AG04450 (cell line): Measurements from ENCODE around the gene GLUL. TPM values are rescaled to one million over a fixed set of nuclear protein-coding genes. Genes with fewer than 3 reads are reported as not detected.

Experiments
- CTCF ChIA-PET: fragments of 300-600, 350-600 bp; formaldehyde crosslinking; extraction: SDS; loops from one replicate; lab custom pipeline; 2022; ENCODE audit warnings: antibody characterized with exemption, inconsistent platforms; lab: Charles Lee
- POLR2A ChIA-PET: fragments of 350-600 bp; formaldehyde crosslinking; extraction: SDS; loops from one replicate; lab custom pipeline; 2021; ENCODE audit warnings: antibody characterized with exemption, inconsistent platforms; lab: Yijun Ruan, JAX
- DNase-seq: peaks from one replicate; pipeline ENCODE4 v3.0.0-alpha.2; 2011; ENCODE audit warnings: low read depth, low spot score
- H3K27ac ChIP-seq: one replicate; pipeline ENCODE4 v1.5.1; 2012; ENCODE audit warnings: low read depth, low read length, control low read depth
- H3K27me3 ChIP-seq: one replicate; pipeline ENCODE4 v1.6.0; 2012; ENCODE audit warnings: low read length; ENCODE audit not compliant: control insufficient read depth, insufficient read depth
- H3K4me3 ChIP-seq: 2 replicates; pipeline ENCODE4 v1.5.1; 2011; ENCODE audit warnings: mild to moderate bottlenecking, low read depth, low read length, control low read depth
- H3K9me3 ChIP-seq: 2 replicates; pipeline ENCODE4 v1.5.1; 2012; ENCODE audit warnings: low read length; ENCODE audit not compliant: control insufficient read depth, insufficient read depth
- CTCF ChIP-seq: IDR thresholded peaks from 2 replicates; pipeline ENCODE4 v1.5.1; 2011; ENCODE audit warnings: low read depth, low read length, control low read depth, inconsistent platforms
- polyA plus RNA-seq: library from polyadenylated mRNA; depleted of rRNA; stranded (reverse); fragments of >200 nt; gene quantifications from 2 replicates; pipeline ENCODE4 v1.2.3, GENCODE V29; 2011

Gene GLUL
- polyA plus RNA-seq, 1 experiment, result 151 TPM

- TF ChIP-seq CTCF, result no peak
- H3K27ac ChIP-seq, result no peak overlapping the region
- H3K9me3 ChIP-seq, result no peaks in the 10 kb centered on the region
- H3K4me3 ChIP-seq, result no peak overlapping the region
- CTCF ChIA-PET, result no interaction called here
- no peaks in the 10 kb centered on the region for H3K27me3 ChIP-seq
- POLR2A ChIA-PET, result no interaction called here
- no peak for DNase-seq
Observed at GRCh38 chr1:182350839-182351238, 40.8 kb downstream of the GLUL start.

GRCh38 chr1:182348961-182349747 is 42.4 kb downstream of the GLUL start:
- no peak for DNase-seq
- Histone ChIP-seq H3K9me3 (no peaks in the 10 kb centered on the region), H3K4me3 (no peak overlapping the region), H3K27me3 (no peaks in the 10 kb centered on the region), H3K27ac (no peak overlapping the region)
- CTCF ChIA-PET, result no interaction called here
- POLR2A ChIA-PET, result no interaction called here
- TF ChIP-seq CTCF, result no peak

GRCh38 chr1:182347019-182347418 is 44.6 kb downstream of the GLUL start:
- TF ChIP-seq CTCF, result no peak
- peaks cover 3% of the 10 kb centered on the region for H3K27me3 ChIP-seq
- no peak overlapping the region for H3K27ac ChIP-seq
- POLR2A ChIA-PET, result interaction anchor here (1.7 kb wide), 1 partner anchor 45 kb away, joined by 5 read pairs; the partner anchor contains the start of gene GLUL
- no peaks in the 10 kb centered on the region for H3K9me3 ChIP-seq
- CTCF ChIA-PET, result no interaction called here
- no peak overlapping the region for H3K4me3 ChIP-seq
- no peak for DNase-seq

- H3K9me3 ChIP-seq, result no peaks in the 10 kb centered on the region
- no peak overlapping the region for H3K4me3 ChIP-seq
- DNase-seq, result no peak
- TF ChIP-seq CTCF, result no peak
- ChIA-PET CTCF (interaction anchor here (1.2 to 1.3 kb wide), 2 partner anchors 56 to 197 kb away, joined by 3 read pairs; no protein-coding TSS in a partner anchor), POLR2A (no interaction called here)
- H3K27ac ChIP-seq, result no peak overlapping the region
- H3K27me3 ChIP-seq, result peaks cover 3% of the 10 kb centered on the region
Observed at GRCh38 chr1:182340233-182341058, 51.1 kb downstream of the GLUL start.

- ChIA-PET POLR2A (no interaction called here), CTCF (interaction anchor here (1.2 to 1.3 kb wide), 2 partner anchors 57 to 197 kb away, joined by 3 read pairs; no protein-coding TSS in a partner anchor)
- DNase-seq, result no peak
- no peak for TF ChIP-seq CTCF
- Histone ChIP-seq H3K4me3 (no peak overlapping the region), H3K27me3 (peaks cover 3% of the 10 kb centered on the region), H3K27ac (no peak overlapping the region), H3K9me3 (no peaks in the 10 kb centered on the region)
Observed at GRCh38 chr1:182339684-182340083, 51.9 kb downstream of the GLUL start.
